DLD1 (cell line): ENCODE measurements around the gene LIMCH1.
"Not testable (repeated sequence)": the region's sequence is repeated elsewhere in the genome, so short reads cannot be mapped to it uniquely, and the experiment has no call there.

Experiments used
- in situ Hi-C: cut with HindIII; loops from 2 replicates; pipeline ENCODE4 v1.10.0; 2017; ENCODE audit warnings: low sequenced_read_pairs

Gene LIMCH1

DNA sequence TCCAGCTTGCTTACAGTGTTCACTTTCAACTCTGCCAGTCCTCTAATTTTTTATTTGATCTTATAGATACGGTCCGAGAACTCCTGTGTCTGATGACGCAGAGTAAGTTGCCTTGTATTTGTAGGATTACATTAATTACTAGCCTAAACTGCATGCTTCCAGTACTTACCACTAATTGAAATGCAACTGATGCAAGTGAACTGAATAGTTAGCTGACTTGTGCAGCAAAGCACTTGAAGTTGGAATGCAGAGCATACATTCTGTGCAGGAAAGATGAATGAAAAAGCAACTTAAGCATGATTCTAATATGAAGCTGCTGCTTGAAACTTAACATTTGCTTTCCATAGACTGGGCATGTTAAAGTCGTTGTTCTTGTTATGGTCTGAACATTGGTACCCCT, 100.9 kb downstream of the LIMCH1 start:
- in situ Hi-C loops = no loop called here

DNA sequence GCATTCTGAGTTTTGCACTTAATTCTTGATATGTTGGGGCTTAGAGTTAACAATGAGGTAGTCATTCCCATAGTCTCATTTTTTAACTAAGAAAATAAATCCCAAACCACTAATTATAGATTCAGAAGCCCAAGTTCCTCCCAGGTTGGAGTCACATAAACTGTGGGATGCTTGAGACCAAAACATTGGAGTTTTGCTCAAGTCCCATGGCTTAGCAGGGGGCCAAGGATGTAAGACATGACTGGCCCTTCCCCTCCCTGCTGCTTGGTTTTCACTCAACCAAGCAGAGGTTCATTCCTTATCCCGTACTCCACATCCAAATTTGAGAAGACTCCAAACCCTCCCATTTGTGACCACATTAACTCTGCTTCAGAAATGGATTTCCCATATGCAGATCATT, 101.3 kb downstream of the LIMCH1 start:
- in situ Hi-C loops = no loop called here

DNA sequence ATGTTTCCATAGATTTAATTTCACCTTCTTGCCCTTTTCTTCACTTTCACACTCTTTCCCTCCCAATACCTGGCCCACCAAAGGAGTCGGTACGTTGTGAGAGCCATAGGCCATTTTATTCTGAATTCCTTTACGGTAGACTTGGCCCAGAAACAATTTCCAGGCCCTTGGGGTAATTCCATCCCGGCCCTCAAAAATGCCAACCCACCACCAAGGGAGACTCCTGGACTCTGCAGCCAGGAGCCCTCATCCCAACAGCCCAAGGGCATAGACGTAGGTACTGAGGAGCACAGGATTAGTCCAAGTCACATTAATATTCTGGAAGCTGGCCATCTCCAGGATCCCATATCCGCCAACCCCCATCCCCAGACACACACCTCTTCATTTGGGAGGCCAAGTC, 102.9 kb downstream of the LIMCH1 start:
- in situ Hi-C loops = no loop called here

DNA sequence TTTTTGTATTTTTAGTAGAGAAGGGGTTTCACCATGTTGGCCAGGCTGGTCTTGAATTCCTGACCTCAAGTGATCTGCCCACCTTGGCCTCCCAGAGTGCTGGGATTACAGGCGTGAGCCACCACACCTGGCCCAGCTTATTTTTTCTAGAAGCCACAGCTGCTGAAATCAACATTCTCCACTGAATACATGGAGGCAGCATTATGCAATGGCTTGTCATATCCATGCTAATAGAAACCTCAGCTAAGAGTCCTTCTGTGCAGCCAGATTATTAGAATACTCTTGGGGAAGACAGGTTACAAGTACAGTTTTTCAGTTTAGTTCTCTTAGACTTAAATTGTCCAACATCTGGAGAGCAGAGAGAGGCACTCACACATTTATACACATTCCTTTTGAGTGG, 104.8 kb downstream of the LIMCH1 start:
- in situ Hi-C loops = not testable (repeated sequence)

DNA sequence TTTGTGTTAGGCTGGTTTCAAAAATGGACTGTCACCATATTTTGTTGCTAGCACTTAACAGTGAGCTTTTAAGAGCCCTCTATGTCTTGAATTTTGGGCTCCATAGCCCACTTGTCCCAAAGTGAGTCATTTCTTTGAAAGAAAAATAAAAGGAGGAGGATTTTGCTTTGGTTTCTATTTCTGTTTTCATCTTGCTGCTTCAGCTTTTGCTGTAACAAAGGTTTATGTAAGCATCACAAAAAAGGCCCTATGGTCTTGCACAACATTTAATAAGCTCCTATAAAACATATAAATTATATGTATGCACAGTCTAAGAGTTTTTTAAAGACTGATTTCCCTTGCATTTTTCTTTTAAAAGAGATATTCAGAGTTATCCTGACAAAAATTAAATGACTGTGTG, 105.4 kb downstream of the LIMCH1 start:
- in situ Hi-C loops = no loop called here

DNA sequence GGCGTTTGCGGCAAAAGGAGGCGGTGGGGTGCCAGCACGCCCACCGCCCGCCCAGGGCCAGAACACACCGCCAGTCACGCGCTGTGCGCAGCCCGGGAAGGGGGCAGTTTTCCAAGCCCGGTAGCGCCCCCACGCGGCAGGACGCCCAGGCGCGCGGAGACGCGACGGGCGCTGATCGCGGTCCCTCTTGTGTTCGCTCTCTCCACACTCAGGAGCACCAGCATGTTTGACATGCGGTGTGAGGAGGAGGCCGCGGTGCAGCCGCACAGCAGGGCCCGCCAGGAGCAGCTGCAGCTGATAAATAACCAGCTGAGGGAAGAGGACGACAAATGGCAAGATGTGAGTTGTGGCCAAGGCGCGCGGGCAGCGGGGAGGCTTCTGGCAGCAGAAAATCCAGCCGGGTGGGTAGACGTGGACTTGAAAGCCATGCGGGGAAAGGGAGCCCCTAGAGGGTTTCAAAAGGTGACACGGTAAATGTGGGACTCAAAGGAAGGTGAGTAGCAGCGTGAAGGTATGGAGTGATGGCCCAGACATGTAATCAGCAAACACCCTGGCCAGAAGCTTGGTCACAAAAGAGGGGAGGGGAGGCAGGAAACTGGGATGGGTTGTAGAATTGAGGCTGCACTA, 106.4 kb downstream of the LIMCH1 start:
- in situ Hi-C loops = no loop called here

DNA sequence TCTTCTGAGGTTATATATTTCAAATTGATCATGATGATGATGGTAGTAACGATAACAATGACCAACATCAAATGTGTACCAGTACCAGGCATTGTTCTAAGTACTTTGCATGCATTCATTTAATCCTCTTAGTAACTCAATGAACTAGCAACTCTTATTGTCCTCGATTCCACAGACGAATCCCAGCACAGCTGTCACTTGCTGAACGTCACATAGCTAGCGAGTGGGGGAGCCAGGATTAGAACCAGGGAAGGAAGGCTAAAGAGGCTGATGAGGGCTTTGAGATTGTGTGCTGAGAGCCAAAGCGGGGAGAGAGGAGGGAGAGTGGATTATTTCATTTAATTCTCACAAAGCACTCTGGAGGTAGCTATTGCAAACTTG, 106.9 kb downstream of the LIMCH1 start:
- in situ Hi-C loops = no loop called here

DNA sequence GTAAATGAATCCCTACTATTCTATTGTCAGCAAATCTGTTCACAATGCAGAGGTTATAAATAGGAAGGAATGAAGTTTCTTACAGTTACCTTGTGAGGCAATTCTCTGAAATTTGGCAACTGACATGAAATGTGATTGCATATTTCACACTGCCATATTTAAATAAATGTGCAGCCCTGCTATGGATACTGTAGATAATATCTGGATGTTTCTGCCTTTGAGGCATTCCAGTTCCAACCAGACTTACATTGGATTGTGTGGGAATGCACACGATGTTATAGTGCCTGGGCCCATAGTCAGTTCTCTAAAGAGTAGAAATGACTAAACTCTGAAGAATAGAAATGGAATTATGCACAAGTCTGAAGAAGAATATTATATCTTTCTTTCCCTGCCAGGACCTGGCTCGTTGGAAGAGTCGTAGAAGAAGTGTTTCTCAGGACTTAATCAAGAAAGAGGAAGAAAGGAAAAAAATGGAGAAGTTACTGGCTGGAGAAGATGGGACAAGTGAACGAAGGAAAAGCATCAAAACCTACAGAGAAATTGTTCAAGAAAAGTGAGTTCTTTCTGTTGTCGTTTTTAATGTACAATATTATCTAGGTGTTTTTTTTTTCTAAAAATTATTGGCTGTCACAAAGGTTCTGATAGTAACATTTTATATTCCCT, 107.9 kb downstream of the LIMCH1 start:
- in situ Hi-C loops = no loop called here

DNA sequence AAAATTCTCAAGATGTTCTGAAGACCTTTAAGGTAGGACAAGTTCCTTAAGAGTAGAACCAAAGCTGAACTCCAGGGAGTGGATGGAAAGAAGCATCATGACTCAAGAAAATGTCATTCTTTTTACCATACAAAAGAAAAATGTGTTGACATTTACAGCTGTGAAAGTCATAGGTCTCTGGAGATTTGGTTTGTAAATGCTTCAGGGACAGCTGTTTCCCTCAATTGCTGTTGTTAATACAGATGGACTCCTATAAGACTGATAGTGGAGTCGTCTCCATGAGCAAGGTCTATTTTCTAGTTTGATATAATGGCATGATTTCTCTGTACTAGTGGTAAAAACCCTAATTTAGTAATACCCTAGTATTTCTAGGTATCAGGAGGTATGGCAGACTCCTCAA, 108.9 kb downstream of the LIMCH1 start:
- in situ Hi-C loops = no loop called here

DNA sequence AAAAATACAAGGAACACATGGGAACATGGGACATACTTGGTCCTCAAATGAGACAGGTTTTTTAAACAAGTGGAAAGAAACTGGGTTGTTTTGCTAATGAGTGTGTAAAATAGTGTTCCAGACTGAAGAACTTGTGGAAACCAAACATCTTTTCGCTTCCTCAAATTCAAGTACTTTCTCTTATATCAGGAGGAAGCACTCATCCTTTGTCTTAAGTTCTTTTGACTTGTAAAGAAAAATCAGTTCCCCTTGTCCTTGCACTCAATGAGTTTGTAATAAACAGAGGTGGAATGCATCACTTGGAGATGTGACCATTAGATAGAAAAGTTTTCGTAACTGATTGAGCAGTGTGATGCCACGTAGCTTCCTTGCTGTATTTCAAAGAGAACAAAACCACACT, 109.4 kb downstream of the LIMCH1 start:
- in situ Hi-C loops = no loop called here

DNA sequence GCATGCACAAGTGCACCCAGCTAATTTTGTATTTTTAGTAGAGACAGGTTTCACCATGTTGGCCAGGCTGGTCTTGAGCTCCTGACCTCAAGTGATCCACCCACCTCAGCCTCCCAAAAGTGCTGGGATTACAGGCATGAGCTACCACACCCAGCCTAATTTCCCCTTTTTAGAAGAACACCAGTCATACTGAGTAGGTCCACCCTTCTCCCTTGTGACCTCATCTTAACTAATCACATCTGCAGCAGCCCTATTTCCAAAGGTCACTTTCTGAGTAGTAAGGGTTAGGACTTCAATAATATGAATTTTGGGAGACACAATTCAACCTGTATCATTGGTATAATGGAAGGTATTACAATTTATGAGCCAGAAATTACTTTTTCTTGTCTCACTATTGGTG, 113.2 kb downstream of the LIMCH1 start:
- in situ Hi-C loops = not testable (repeated sequence)

DNA sequence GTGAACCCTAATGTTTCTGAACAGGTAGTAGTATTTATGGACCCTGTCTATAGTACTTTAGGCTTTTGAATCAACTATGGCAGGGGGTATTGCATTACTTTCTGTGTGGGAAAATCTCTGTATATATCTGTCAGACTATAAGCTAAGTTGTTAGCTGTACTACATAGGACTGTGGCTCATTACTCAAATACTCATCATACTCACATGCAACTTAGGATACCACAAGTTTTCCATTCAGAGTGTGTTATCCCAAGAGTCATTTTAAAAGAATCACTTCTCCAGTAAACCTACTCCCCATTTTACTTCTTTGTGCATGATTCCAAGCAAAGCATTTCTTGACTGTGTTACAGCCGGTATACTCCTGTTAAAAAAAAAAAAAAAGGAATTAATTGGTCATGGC, 115.0 kb downstream of the LIMCH1 start:
- in situ Hi-C loops = no loop called here

DNA sequence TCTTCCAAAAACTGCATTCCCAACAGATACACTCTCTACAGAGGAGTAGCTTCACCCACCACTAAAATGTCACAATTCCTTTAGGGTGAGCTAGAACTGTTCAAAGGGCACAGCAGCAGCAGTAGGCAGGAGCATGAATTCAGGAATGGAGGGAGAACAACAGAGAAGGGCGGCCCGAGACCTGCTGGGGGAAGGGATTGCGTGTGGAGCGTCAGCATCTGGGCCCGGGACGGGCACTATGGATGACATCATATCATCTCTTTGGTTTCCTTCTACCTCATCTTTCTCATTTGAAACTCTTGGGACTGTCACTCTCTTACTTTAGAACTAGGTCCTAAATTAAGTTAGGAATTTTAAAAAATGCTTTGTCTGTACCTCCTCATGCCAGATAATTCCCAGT, 115.6 kb downstream of the LIMCH1 start:
- in situ Hi-C loops = no loop called here

DNA sequence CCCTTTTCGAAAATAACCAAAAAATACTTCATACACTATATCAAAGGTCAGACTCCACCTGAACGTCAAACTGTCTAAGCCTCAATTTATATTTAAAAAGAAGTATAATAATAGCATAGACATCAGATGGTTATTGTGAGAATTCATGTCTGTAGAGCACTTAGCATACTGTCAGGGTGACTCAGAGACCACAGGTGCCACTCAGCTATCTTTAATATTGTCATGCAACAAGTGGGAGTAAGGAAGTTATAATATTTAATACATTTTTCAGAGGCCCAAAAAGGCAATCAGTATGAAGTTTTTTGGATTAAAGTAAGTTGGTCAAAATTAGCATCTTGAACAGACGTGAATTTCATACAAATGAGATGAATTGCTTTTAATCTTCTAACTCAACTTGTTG, 117.2 kb downstream of the LIMCH1 start:
- in situ Hi-C loops = no loop called here

DNA sequence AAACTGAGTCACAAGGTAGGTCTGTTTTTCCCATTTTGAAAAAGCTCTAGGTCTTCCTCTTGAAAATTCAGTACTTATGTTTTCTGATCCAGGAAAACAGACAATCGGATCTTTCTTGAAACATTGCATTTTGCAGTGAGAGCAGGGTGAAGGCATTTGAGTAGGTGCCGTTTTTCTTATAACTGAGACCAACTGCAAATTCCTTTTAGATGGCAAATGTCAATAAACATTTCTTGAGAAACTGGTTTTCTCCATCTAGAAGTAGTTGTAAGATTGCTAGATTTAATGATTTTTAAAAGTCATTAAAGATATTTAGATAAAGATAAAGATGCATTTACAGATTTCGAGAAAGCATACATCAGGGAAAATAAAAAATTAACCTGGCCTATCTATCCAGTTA, 118.1 kb downstream of the LIMCH1 start:
- in situ Hi-C loops = no loop called here

DNA sequence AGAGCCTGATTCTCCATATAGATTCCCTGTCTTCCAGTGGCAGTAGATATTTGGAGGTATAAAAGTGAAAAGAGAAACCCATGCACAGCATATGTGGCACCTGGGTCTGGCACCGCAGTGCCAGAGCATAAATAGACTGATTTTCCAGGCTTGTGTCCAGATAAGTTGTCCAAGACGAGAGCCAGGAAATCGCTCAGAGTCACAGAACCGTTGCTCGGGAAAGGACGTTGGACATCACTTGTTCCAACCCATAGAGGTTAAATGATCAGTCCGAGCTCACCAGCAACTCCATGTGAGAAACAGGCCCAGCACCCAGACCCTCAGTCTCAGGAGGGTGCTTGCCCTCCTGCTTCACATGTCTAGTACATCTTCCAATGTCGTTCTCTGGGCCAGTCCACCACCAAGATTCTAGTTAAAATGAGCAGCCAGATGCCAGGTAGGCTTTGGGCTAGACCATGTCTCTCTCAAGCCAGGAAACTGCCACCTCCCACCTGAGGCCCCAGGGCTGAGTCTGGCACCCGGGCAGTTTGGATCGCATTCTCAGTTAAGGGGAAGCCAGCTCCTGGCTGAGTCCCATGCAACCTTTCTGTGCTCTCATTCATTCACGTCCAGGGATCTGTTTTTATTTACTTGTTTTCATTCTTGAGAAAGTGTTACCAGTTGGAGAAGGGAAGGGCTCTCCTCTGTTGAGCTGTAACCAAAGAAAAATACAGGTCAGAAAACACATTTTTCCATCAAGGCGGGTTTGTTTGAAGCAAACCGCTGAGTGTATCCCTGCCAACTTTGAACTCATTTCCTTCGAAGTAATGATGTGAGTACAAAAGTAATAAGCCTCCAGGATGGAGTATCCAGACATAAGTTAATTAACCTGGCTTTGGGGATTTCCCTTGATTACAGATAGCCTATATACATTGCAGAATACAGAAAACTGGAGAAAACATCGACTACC, 118.9 kb downstream of the LIMCH1 start:
- in situ Hi-C loops = no loop called here

DNA sequence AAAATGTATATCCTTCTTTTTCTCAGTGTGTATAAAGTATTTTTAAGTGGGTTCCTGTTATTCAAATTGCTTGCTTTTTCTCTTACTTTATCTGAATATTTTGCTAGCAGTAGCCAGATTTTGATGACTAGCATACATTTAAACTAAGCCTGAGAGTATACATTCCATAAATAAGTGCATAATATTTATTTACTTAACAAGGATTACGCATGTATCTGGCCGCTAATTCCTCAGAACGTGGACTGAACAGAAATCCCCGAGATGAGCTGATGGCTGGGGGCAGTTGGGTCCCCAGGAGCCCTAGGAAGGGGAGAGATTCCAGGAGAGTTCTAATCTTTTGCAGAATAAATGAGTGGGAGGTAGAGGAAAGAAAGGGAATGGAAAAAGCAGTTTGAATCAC, 119.6 kb downstream of the LIMCH1 start:
- in situ Hi-C loops = no loop called here

DNA sequence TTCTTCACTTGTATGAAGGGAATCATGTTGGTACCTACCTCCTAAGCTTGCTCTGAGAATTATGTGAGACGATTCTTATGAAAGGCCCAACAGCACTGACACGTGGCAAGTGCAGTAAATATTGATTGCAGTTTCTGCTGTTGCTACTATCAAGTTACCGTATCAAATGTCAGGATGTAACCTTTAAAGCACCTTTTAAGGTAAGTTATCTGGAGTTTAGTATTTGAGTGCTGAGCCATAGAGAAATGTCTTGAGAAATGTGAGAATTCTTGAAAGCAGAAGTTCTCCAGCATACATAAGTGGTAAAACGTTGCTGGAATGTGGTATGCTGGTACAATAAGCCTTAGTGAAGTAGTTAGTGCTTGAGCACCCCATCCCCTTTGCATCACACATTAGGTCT, 120.2 kb downstream of the LIMCH1 start:
- in situ Hi-C loops = no loop called here

DNA sequence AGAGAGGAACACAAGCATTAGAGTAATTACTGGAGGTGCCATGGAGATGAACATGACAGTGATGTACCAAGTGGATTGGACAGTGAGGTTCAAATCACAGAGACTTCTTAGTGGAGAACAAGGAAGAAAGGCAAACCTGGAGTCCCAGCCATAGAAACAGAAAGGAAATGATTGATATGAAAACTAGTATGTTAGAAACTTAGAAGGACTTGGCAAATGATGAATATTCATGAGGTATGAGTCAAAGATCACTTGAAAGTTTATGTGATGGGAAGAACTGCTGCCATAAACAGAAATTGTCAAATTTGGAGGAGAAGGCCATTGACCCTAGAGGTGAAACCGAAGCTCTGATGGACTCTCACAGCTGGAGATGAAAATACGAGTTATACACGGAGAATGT, 122.4 kb downstream of the LIMCH1 start:
- in situ Hi-C loops = no loop called here

DNA sequence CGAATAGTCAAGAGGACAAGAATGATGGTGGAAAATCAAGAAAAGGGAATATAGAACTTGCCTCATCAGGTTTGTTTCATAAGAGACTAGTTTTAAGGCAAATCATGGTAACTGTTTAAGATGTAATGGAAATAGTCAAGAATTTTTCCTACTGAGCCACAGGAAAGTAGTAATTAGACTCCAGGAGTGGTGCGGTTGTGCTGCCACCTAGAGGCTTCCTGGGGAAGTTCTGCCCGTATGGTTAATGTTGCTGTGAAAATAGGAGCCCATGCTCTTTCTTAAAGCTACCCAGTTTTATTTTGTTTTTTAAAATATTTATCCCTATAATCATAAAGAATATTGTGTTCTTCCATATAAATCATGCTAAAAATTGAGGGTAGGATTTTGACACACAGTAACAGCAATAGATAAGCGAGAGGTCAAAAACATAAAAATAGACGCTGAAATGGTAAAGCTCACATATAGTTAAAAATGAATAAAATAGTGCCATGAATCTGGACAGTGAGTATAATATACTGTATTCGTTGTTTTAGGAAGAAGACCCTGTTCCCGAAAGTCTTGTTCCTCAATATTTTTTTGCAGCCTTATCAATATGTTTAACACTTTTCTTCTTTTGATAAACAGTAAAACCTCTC, 123.6 kb downstream of the LIMCH1 start:
- in situ Hi-C loops = no loop called here

DNA sequence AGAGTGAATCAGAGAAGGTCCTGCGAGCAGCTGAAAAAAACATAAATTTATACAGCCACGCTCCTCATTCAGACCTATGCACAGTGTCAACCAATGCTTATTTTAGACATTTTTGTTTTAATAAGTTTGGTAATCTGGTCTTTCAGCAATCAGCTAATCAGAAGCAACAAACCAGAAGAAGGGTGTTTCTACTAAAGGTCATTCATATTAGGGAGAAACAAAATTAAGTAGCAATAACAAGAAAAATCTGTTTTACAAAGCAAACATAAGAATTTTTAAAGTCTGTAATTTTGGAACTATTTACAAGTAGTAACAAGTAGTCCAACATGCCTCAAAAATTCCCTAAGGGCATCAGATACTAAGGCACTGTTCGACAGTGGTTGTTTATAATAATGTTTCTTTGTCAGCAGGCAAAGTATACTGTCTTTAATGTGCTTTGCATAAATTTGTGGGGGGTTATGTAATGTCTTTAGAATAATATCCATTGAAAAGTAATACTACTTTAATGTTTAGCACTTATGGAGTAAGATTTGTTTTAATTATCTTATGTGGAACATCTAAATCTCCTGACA, 127.8 kb downstream of the LIMCH1 start:
- in situ Hi-C loops = no loop called here
